Caco-2 (cell line): ENCODE measurements around the gene CPSF4. TPM values are rescaled to one million over a fixed set of nuclear protein-coding genes. Genes with fewer than 3 reads are reported as not detected.

Experiments used
- BruUV-seq: library from RNA; stranded (reverse); fragments of 400-500 nt; replicated peaks from 2 replicates; lab custom pipeline; 2021; lab: Mats Ljungman, UMichigan
- CTCF ChIA-PET: fragments of 300-600 bp; sonication (Branson Sonifier 250); formaldehyde crosslinking; loops from one replicate; lab custom pipeline; 2022; ENCODE audit warnings: antibody characterized with exemption; lab: Charles Lee
- POLR2A ChIA-PET: fragments of 300-600 bp; sonication (Branson Sonifier 250); formaldehyde crosslinking; loops from one replicate; lab custom pipeline; 2022; ENCODE audit warnings: antibody characterized with exemption; lab: Charles Lee
- DNase-seq, 2 experiments: peaks; one replicate each; pipeline versions ENCODE4 v3.0.0 to v3.0.0-alpha.2; 2020 to 2022
- H3K27me3 ChIP-seq: replicated peaks from 2 replicates; pipeline ENCODE4 v1.6.0; 2011; ENCODE audit warnings: low read length; ENCODE audit not compliant: control insufficient read depth, insufficient read depth
- H3K36me3 ChIP-seq: 2 replicates; pipeline ENCODE4 v1.5.1; 2011; ENCODE audit warnings: low read length; ENCODE audit not compliant: control insufficient read depth, insufficient read depth
- H3K4me1 ChIP-seq: fragments of 250-450 bp; sonication (Bioruptor Pico); 2 replicates; pipeline ENCODE4 v1.5.1; 2020; ENCODE audit warnings: mild to moderate bottlenecking
- H3K4me3 ChIP-seq: 2 replicates; pipeline ENCODE4 v1.5.1; 2011; ENCODE audit warnings: low read depth, mild to moderate bottlenecking, control low read depth, low read length
- H3K9me3 ChIP-seq: fragments of 250-450 bp; sonication (Bioruptor Pico); 2 replicates; pipeline ENCODE4 v1.5.1; 2020; ENCODE audit warnings: mild to moderate bottlenecking, moderate library complexity
- H3K27ac Mint-ChIP-seq: one replicate; pipeline ENCODE4 v1.8.0; 2022; ENCODE audit warnings: mixed read lengths; ENCODE audit not compliant: unreplicated experiment
- H3K27me3 Mint-ChIP-seq: one replicate; pipeline ENCODE4 v1.8.0; 2022; ENCODE audit warnings: mixed read lengths; ENCODE audit not compliant: insufficient read depth, unreplicated experiment
- H3K36me3 Mint-ChIP-seq: one replicate; pipeline ENCODE4 v1.8.0; 2022; ENCODE audit warnings: mild to moderate bottlenecking, mixed read lengths; ENCODE audit not compliant: insufficient read depth, unreplicated experiment
- H3K4me1 Mint-ChIP-seq: one replicate; pipeline ENCODE4 v1.8.0; 2022; ENCODE audit warnings: low read depth, mixed read lengths; ENCODE audit not compliant: unreplicated experiment
- H3K4me3 Mint-ChIP-seq: one replicate; pipeline ENCODE4 v1.8.0; 2022; ENCODE audit warnings: mild to moderate bottlenecking, moderate library complexity, mixed read lengths; ENCODE audit not compliant: unreplicated experiment
- H3K9me3 Mint-ChIP-seq: one replicate; pipeline ENCODE4 v1.8.0; 2022; ENCODE audit warnings: mixed read lengths; ENCODE audit not compliant: unreplicated experiment
- intact Hi-C: fragments of 100-400 bp; cut with micrococcal nuclease; formaldehyde crosslinking; loops from one replicate; pipeline ENCODE4 v1.10.0; 2022; ENCODE audit not compliant: unreplicated experiment
- total RNA-seq: library from RNA; stranded (reverse); gene quantifications from 2 replicates; pipeline ENCODE4 v1.2.3, GENCODE V29; 2022
- TF ChIP-seq, protein P1 (sequence below), 2 experiments: fragments of 200-600 bp in 1 of 2; IDR thresholded peaks; 1 replicate in 1 of 2; 2 replicates in 1 of 2; pipeline versions ENCODE4 v1.5.1 to v1.8.0; 2011 to 2022; ENCODE audit warnings: antibody characterized with exemption in 1 of 2, control low read depth in 1 of 2, inconsistent platforms in 1 of 2, low read depth in 1 of 2, low read length in 1 of 2, mild to moderate bottlenecking in 1 of 2, moderate library complexity in 1 of 2; ENCODE audit not compliant: insufficient read depth in 1 of 2, severe bottlenecking in 1 of 2, unreplicated experiment in 1 of 2

The CPSF4 gene
- total RNA-seq, 1 experiment from 2014 or later: 158 TPM

DNA sequence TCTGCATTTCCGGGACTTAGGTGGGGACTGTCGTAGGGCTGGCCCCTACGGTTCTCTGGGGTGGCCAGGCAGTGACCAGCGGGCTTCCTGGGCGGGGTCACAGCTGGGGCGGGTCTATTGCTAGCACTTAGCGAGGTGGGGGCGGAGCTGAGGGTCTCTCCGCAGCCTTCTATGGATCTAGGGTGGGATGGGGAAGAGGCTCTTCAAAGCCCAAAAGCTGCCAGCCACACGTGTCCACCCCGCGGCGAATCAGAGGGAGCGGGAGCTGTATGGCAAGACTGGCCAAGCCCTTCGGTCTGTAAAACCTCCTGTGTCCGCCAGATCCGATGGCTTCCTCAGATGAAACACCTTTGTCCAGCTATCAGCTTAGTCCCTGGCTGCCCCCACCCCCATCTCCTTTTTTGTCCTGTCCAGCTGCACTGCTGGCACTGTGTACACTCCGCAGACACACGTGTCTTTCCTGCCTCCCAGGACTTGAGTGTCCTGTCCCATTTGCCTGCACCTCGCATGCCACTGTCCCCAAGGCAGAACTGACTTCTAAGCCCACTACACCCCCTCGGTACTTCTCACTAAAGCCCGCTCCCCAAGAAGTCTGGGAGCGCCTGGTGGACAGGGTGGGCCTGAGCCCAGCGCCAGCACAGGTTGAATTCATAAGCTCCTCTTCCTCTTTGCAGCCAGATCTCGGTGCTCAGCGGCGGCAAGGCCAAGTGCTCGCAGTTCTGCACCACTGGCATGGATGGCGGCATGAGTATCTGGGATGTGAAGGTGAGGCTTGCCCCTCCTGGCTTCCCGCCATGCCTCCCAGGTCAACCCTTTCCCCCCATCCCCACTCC is 45.2 kb upstream of the CPSF4 start:
- DNase-seq: no peak
- peaks cover 7% of the 10 kb centered on the region for H3K36me3 ChIP-seq
- ChIA-PET POLR2A (interaction anchor here (0.5 kb wide), 1 partner anchor 9 kb away, joined by 4 read pairs; no protein-coding TSS in a partner anchor), CTCF (interaction anchor here (0.6 kb wide), 1 partner anchor 256 kb away, joined by 3 read pairs; no protein-coding TSS in a partner anchor)
- Mint-ChIP-seq H3K9me3 (no peaks in the 10 kb centered on the region), H3K27me3 (no peaks in the 10 kb centered on the region), H3K4me3 (no peak overlapping the region), H3K27ac (peak overlapping the region; percentile 50), H3K36me3 (peaks cover 100% of the 10 kb centered on the region), H3K4me1 (peaks cover 4% of the 10 kb centered on the region)
- BruUV-seq: no TSS peak
- intact Hi-C loops: no loop called here
- TF ChIP-seq, protein P1, sequence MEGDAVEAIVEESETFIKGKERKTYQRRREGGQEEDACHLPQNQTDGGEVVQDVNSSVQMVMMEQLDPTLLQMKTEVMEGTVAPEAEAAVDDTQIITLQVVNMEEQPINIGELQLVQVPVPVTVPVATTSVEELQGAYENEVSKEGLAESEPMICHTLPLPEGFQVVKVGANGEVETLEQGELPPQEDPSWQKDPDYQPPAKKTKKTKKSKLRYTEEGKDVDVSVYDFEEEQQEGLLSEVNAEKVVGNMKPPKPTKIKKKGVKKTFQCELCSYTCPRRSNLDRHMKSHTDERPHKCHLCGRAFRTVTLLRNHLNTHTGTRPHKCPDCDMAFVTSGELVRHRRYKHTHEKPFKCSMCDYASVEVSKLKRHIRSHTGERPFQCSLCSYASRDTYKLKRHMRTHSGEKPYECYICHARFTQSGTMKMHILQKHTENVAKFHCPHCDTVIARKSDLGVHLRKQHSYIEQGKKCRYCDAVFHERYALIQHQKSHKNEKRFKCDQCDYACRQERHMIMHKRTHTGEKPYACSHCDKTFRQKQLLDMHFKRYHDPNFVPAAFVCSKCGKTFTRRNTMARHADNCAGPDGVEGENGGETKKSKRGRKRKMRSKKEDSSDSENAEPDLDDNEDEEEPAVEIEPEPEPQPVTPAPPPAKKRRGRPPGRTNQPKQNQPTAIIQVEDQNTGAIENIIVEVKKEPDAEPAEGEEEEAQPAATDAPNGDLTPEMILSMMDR (IDR thresholded peaks at IDR 0.05; ENCODE audit: insufficient read depth in 1 of 2, low read depth in 1 of 2, low read length in 1 of 2, severe bottlenecking in 1 of 2, unreplicated experiment in 1 of 2): no peak
- H3K27me3 ChIP-seq: no peaks in the 10 kb centered on the region
- H3K9me3 ChIP-seq: no peaks in the 10 kb centered on the region
- no peaks in the 10 kb centered on the region for H3K4me1 ChIP-seq
- no peak overlapping the region for H3K4me3 ChIP-seq

GRCh38 chr7:99394188-99394502 is 44.6 kb upstream of the CPSF4 start:
- no peaks in the 10 kb centered on the region for H3K4me1 ChIP-seq
- H3K9me3 ChIP-seq: no peaks in the 10 kb centered on the region
- intact Hi-C loops: no loop called here
- no TSS peak for BruUV-seq
- CTCF ChIA-PET: interaction anchor here (0.6 kb wide), 1 partner anchor 257 kb away, joined by 3 read pairs; no protein-coding TSS in a partner anchor
- POLR2A ChIA-PET: no interaction called here
- H3K27ac Mint-ChIP-seq: peak overlapping the region; percentile 50
- peaks cover 7% of the 10 kb centered on the region for H3K36me3 ChIP-seq
- peaks cover 4% of the 10 kb centered on the region for H3K4me1 Mint-ChIP-seq
- peaks cover 100% of the 10 kb centered on the region for H3K36me3 Mint-ChIP-seq
- DNase-seq: no peak
- H3K27me3 Mint-ChIP-seq: no peaks in the 10 kb centered on the region
- TF ChIP-seq, protein P1 (IDR thresholded peaks at IDR 0.05; ENCODE audit: insufficient read depth in 1 of 2, low read depth in 1 of 2, low read length in 1 of 2, severe bottlenecking in 1 of 2, unreplicated experiment in 1 of 2): no peak
- no peaks in the 10 kb centered on the region for H3K27me3 ChIP-seq
- no peak overlapping the region for H3K4me3 Mint-ChIP-seq
- H3K4me3 ChIP-seq: no peak overlapping the region
- H3K9me3 Mint-ChIP-seq: no peaks in the 10 kb centered on the region

DNA sequence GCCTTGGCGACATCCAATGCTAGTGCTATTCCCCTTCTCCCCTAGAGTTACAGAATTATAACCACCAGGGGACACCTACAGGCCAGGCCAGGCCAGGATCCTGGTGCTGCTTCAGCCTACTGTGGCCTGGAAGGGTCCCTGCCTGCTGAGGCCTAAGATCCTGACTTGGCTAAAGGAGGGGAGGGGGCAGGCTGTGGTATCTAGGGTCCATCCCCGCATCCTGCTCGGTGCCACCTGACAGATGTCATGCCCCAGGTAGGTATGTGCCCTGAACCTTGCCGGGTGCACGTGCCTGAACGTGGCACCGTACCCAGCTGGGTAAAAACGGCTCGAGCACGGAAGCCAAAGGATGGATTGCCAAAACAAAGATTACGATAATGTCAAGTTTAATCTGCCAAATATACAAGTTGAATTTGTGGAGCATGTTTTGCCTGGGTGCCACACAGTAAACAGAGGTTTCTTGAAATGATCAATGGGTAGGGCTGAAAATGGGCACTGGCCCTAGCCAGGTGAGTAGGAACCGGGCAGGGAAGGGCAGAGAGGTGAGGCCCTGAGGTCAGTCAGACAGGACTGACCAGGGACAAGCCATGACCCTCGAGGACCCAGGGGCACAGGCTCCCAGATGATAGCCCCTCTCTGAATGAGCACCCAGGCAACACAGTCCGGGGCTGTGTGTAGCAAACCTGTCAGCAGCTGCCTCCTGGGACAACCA is 43.0 kb upstream of the CPSF4 start:
- Histone ChIP-seq H3K4me1 (no peaks in the 10 kb centered on the region), H3K36me3 (peaks cover 10% of the 10 kb centered on the region), H3K27me3 (no peaks in the 10 kb centered on the region), H3K4me3 (no peak overlapping the region), H3K9me3 (no peaks in the 10 kb centered on the region)
- Mint-ChIP-seq H3K9me3 (no peaks in the 10 kb centered on the region), H3K27me3 (no peaks in the 10 kb centered on the region), H3K4me3 (no peak overlapping the region), H3K4me1 (peaks cover 4% of the 10 kb centered on the region), H3K36me3 (peaks cover 100% of the 10 kb centered on the region), H3K27ac (no peak overlapping the region)
- ChIA-PET CTCF (no interaction called here), POLR2A (interaction anchor here (0.6 kb wide), 1 partner anchor 13 kb away, joined by 3 read pairs; the partner anchor contains the start of genes BUD31 and PDAP1)
- TF ChIP-seq, protein P1 (IDR thresholded peaks at IDR 0.05; ENCODE audit: insufficient read depth in 1 of 2, low read depth in 1 of 2, low read length in 1 of 2, severe bottlenecking in 1 of 2, unreplicated experiment in 1 of 2): peak; percentile 11 to 20
- TSS peak; percentile 98 for BruUV-seq
- no peak for DNase-seq
- intact Hi-C loops: no loop called here
